Parietal lobe (tissue), 2 donors: ENCODE results near the gene ZNHIT3. TPM values are rescaled to one million over a fixed set of nuclear protein-coding genes. Genes with fewer than 3 reads are reported as not detected.

Experiments
- small RNA-seq: library from RNA; depleted of rRNA; stranded (forward); fragments of <200 nt; gene quantifications from one replicate; pipeline ENCODE3, GENCODE V24; 2014; ENCODE audit warnings: low replicate concordance
- total RNA-seq: library from RNA; depleted of rRNA; stranded (reverse); fragments of >200 nt; gene quantifications from one replicate; pipeline ENCODE4 v1.2.3, GENCODE V29; 2014

The ZNHIT3 gene
- 39.4 TPM for total RNA-seq

GRCh38 chr17:36486204-36487194 lies at the start of gene ZNHIT3:
ZNHIT3 (plus strand) TSS chr17:36486681; CDS start chr17:36486700, 19 bp downstream.

GRCh38 chr17:36534840-36535668 lies 48.6 kb downstream of the ZNHIT3 start, which contains the start of the genes MYO19 and PIGW:
MYO19 (minus strand) TSS chr17:36534868; CDS start chr17:36532538, 2,330 bp downstream.
PIGW (plus strand) TSS chr17:36534987; CDS start chr17:36537102, 2,115 bp downstream.

GRCh38 chr17:36544307-36545076 lies 58.0 kb downstream of the ZNHIT3 start, which contains the start of gene GGNBP2:
GGNBP2 (plus strand) TSS chr17:36544919; CDS start chr17:36545725, 806 bp downstream.

Small RNA genes within 50 kb of the gene (small RNA-seq; reads per million reads assigned to genes)
- not detected for gene RNA5SP439

Other genes with a start within 250 kb of the ZNHIT3 start
- gene TBC1D3I, start 222.1 kb upstream of the ZNHIT3 start, total RNA-seq: not detected
- not detected for gene TBC1D3G, start 162.8 kb upstream of the ZNHIT3 start, total RNA-seq
- gene TBC1D3H, start 98.2 kb upstream of the ZNHIT3 start, total RNA-seq: not detected
- gene MYO19, start 48.2 kb downstream of the ZNHIT3 start, total RNA-seq: 64.5 TPM
- 5.0 TPM for gene PIGW, start 48.3 kb downstream of the ZNHIT3 start, total RNA-seq
- 95.8 TPM for gene GGNBP2, start 58.2 kb downstream of the ZNHIT3 start, total RNA-seq
- 8.1 TPM for gene DHRS11, start 105.2 kb downstream of the ZNHIT3 start, total RNA-seq
- 3.1 TPM for gene MRM1, start 114.9 kb downstream of the ZNHIT3 start, total RNA-seq